Measurements from ENCODE around the gene NFIB. TPM values are rescaled to one million over a fixed set of nuclear protein-coding genes. Genes with fewer than 3 reads are reported as not detected.

The NFIB gene
- total RNA-seq, 1 donor from 2014 or later: 124 TPM

- peak; percentile 78 for DNase-seq
These were observed 40.2 kb downstream of the NFIB start for GRCh38 chr9:14273696-14274121.

- DNase-seq: no peak
These were observed 40.9 kb downstream of the NFIB start for GRCh38 chr9:14272927-14273528.

GRCh38 chr9:14271093-14271673, 42.8 kb downstream of the NFIB start:
- DNase-seq: peak; percentile 92

- DNase-seq: peak; percentile 92
These were observed 43.4 kb downstream of the NFIB start for GRCh38 chr9:14270358-14271092.

GRCh38 chr9:14269916-14270315, 44.0 kb downstream of the NFIB start:
- no peak for DNase-seq

- no peak for DNase-seq
These were observed 50.0 kb downstream of the NFIB start for GRCh38 chr9:14263707-14264483.

- peak; percentile 72 for DNase-seq
These were observed 51.1 kb downstream of the NFIB start for GRCh38 chr9:14262827-14263226.

- DNase-seq: no peak
These were observed 52.3 kb downstream of the NFIB start for GRCh38 chr9:14261616-14262015.

GRCh38 chr9:14260101-14260500, 53.8 kb downstream of the NFIB start:
- DNase-seq: no peak

GRCh38 chr9:14258660-14259239, 55.2 kb downstream of the NFIB start:
- DNase-seq: no peak

GRCh38 chr9:14258156-14258555, 55.8 kb downstream of the NFIB start:
- DNase-seq: no peak

- no peak for DNase-seq
These were observed 57.4 kb downstream of the NFIB start for GRCh38 chr9:14256588-14256987.

GRCh38 chr9:14251154-14252071, 62.5 kb downstream of the NFIB start:
- no peak for DNase-seq

- no peak for DNase-seq
These were observed 63.2 kb downstream of the NFIB start for GRCh38 chr9:14250794-14251153.

GRCh38 chr9:14249527-14249926, 64.4 kb downstream of the NFIB start:
- no peak for DNase-seq

- no peak for DNase-seq
These were observed 65.8 kb downstream of the NFIB start for GRCh38 chr9:14248149-14248548.

GRCh38 chr9:14247577-14247976, 66.4 kb downstream of the NFIB start:
- DNase-seq: no peak

- no peak for DNase-seq
These were observed 67.0 kb downstream of the NFIB start for GRCh38 chr9:14246951-14247350.

GRCh38 chr9:14245901-14246525, 67.9 kb downstream of the NFIB start:
- DNase-seq: no peak

GRCh38 chr9:14243514-14244042, 70.4 kb downstream of the NFIB start:
- DNase-seq: no peak

Measured in skin of body (tissue), 2 donors.